ENCODE data around the gene FADS2.

FADS2 gene

GRCh38 chr11:61907282-61907681 lies 79.2 kb downstream of the FADS2 start:
- H4K20me1 ChIP-seq (ENCODE audit: insufficient read depth, low read length), result no peaks in the 10 kb centered on the region
- H3F3A ChIP-seq (ENCODE audit: insufficient read depth, low read length), result no peaks in the 10 kb centered on the region
- H3K36me3 ChIP-seq (replicated peaks; ENCODE audit: insufficient read depth, low read length), result no peaks in the 10 kb centered on the region
- H3K9me2 ChIP-seq (replicated peaks; ENCODE audit: insufficient read depth, low read length), result no peaks in the 10 kb centered on the region
- no peak overlapping the region for H2AFZ ChIP-seq (ENCODE audit: low read length)
- no peak overlapping the region for H3K4me3 ChIP-seq (ENCODE audit: low read length)
- H3K4me1 ChIP-seq (ENCODE audit: low read length), result peaks cover 7% of the 10 kb centered on the region
- no peak for DNase-seq
- no peak for TF ChIP-seq EZH2phosphoT487 (IDR thresholded peaks at IDR 0.05; ENCODE audit: low read length)
- TF ChIP-seq CTCF (IDR thresholded peaks at IDR 0.05; ENCODE audit: low read length), result no peak
- no peaks in the 10 kb centered on the region for H3K9me3 ChIP-seq (replicated peaks; ENCODE audit: insufficient read depth, low read length)
- H3K27ac ChIP-seq (ENCODE audit: low read length), result no peak overlapping the region
- no peaks in the 10 kb centered on the region for H3K79me2 ChIP-seq (ENCODE audit: low read length)
- H3K27me3 ChIP-seq (replicated peaks; ENCODE audit: insufficient read depth, low read length), result 0 out of 2 replicates have a peak, but pooled peaks cover 3% of the 10 kb centered on the region
- no peak overlapping the region for H3K9ac ChIP-seq (ENCODE audit: low read length)
- no peak overlapping the region for H3K4me2 ChIP-seq (ENCODE audit: low read depth, low read length)

GRCh38 chr11:61907871-61908729 lies 80.0 kb downstream of the FADS2 start:
- no peaks in the 10 kb centered on the region for H3K36me3 ChIP-seq (replicated peaks; ENCODE audit: insufficient read depth, low read length)
- TF ChIP-seq EZH2phosphoT487 (IDR thresholded peaks at IDR 0.05; ENCODE audit: low read length) (no peak), EZH2 (optimal IDR thresholded peaks at IDR 0.05; ENCODE audit: low read depth, low read length) (no peak), CTCF (IDR thresholded peaks at IDR 0.05; ENCODE audit: low read length) (no peak)
- H3K79me2 ChIP-seq (ENCODE audit: low read length), result no peaks in the 10 kb centered on the region
- H3K27ac ChIP-seq (ENCODE audit: low read length), result no peak overlapping the region
- no peak overlapping the region for H3K9ac ChIP-seq (ENCODE audit: low read length)
- H3K9me3 ChIP-seq (replicated peaks; ENCODE audit: insufficient read depth, low read length), result no peaks in the 10 kb centered on the region
- no peaks in the 10 kb centered on the region for H3K9me2 ChIP-seq (replicated peaks; ENCODE audit: insufficient read depth, low read length)
- no peak overlapping the region for H2AFZ ChIP-seq (ENCODE audit: low read length)
- 0 out of 2 replicates have a peak, but pooled peaks cover 3% of the 10 kb centered on the region for H3K27me3 ChIP-seq (replicated peaks; ENCODE audit: insufficient read depth, low read length)
- H4K20me1 ChIP-seq (ENCODE audit: insufficient read depth, low read length), result no peaks in the 10 kb centered on the region
- no peak for DNase-seq
- peaks cover 7% of the 10 kb centered on the region for H3K4me1 ChIP-seq (ENCODE audit: low read length)
- no peaks in the 10 kb centered on the region for H3F3A ChIP-seq (ENCODE audit: insufficient read depth, low read length)
- H3K4me2 ChIP-seq (ENCODE audit: low read depth, low read length), result no peak overlapping the region
- H3K4me3 ChIP-seq (ENCODE audit: low read length), result no peak overlapping the region

- peak; percentile 14 for DNase-seq
- H3K9me2 ChIP-seq (replicated peaks; ENCODE audit: insufficient read depth, low read length), result no peaks in the 10 kb centered on the region
- H3K79me2 ChIP-seq (ENCODE audit: low read length), result no peaks in the 10 kb centered on the region
- no peaks in the 10 kb centered on the region for H3K9me3 ChIP-seq (replicated peaks; ENCODE audit: insufficient read depth, low read length)
- H3K4me1 ChIP-seq (ENCODE audit: low read length), result peaks cover 7% of the 10 kb centered on the region
- H3K4me2 ChIP-seq (ENCODE audit: low read depth, low read length), result no peak overlapping the region
- no peaks in the 10 kb centered on the region for H4K20me1 ChIP-seq (ENCODE audit: insufficient read depth, low read length)
- TF ChIP-seq CTCF (IDR thresholded peaks at IDR 0.05; ENCODE audit: low read length) (no peak), EZH2 (optimal IDR thresholded peaks at IDR 0.05; ENCODE audit: low read depth, low read length) (no peak), EZH2phosphoT487 (IDR thresholded peaks at IDR 0.05; ENCODE audit: low read length) (no peak)
- H2AFZ ChIP-seq (ENCODE audit: low read length), result no peak overlapping the region
- no peak overlapping the region for H3K4me3 ChIP-seq (ENCODE audit: low read length)
- H3K36me3 ChIP-seq (replicated peaks; ENCODE audit: insufficient read depth, low read length), result no peaks in the 10 kb centered on the region
- peaks cover 10% of the 10 kb centered on the region; the same call in 1 of the 2 replicates for H3K27me3 ChIP-seq (replicated peaks; ENCODE audit: insufficient read depth, low read length)
- no peaks in the 10 kb centered on the region for H3F3A ChIP-seq (ENCODE audit: insufficient read depth, low read length)
- no peak overlapping the region for H3K27ac ChIP-seq (ENCODE audit: low read length)
- H3K9ac ChIP-seq (ENCODE audit: low read length), result no peak overlapping the region
Measured at GRCh38 chr11:61908730-61909316, 80.7 kb downstream of the FADS2 start.
